ENCODE data around the gene RIOK2. TPM values are rescaled to one million over a fixed set of nuclear protein-coding genes. Genes with fewer than 3 reads are reported as not detected.
"Not testable (repeated sequence)": the region's sequence is repeated elsewhere in the genome, so short reads cannot be mapped to it uniquely, and the experiment has no call there.

The RIOK2 gene
- total RNA-seq, 2 donors from 2014 or later, result 27.3 to 37.7 TPM

DNA sequence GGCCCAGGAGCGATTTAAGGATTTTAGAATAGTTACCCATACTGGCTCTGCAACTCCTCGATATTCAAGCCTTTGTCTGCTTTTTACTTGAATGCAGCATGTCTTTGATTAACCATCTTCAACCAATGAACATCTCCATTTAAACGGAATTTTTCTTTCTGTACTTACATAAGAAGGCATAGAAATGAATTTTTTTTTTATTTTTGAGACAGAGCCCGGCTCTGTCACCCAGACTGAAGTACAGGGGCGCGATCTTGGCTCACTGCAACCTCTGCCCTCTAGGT, 825 bp upstream of the RIOK2 start:
- Mint-ChIP-seq H3K4me1 (peaks cover 6% of the 10 kb centered on the region), H3K9me3 (peaks cover 10% of the 10 kb centered on the region), H3K27ac (peak overlapping the region; percentile 99), H3K36me3 (ENCODE audit: low read depth) (peaks cover 25% of the 10 kb centered on the region), H3K4me3 (peak overlapping the region; percentile 92), H3K27me3 (ENCODE audit: insufficient read depth) (peaks cover 32% of the 10 kb centered on the region)
- Histone ChIP-seq H3K36me3 (ENCODE audit: control insufficient read depth, insufficient read depth, low read length) (peaks cover 14% of the 10 kb centered on the region), H3K9ac (ENCODE audit: extremely low read depth, low read length, poor library complexity, severe bottlenecking) (no peak overlapping the region), H3K27me3 (ENCODE audit: control insufficient read depth, insufficient read depth, low read length, poor library complexity, severe bottlenecking) (peaks cover 4% of the 10 kb centered on the region), H3K9me3 (ENCODE audit: control insufficient read depth, low read length) (peaks cover 10% of the 10 kb centered on the region), H3K27ac (ENCODE audit: low read depth, low read length) (no peak overlapping the region), H3K4me1 (ENCODE audit: control insufficient read depth, insufficient read depth, low read length) (no peaks in the 10 kb centered on the region), H3K4me3 (ENCODE audit: low read length) (peak overlapping the region; percentile 86)
- WGBS, 2 experiments (ENCODE audit: insufficient coverage in 1 of 2, insufficient read length in 1 of 2), result 38 to 50% methylated on average over 3 to 6 of the region's 6 CpGs
- DNase-seq, result no peak
- TF ChIP-seq, protein P1, sequence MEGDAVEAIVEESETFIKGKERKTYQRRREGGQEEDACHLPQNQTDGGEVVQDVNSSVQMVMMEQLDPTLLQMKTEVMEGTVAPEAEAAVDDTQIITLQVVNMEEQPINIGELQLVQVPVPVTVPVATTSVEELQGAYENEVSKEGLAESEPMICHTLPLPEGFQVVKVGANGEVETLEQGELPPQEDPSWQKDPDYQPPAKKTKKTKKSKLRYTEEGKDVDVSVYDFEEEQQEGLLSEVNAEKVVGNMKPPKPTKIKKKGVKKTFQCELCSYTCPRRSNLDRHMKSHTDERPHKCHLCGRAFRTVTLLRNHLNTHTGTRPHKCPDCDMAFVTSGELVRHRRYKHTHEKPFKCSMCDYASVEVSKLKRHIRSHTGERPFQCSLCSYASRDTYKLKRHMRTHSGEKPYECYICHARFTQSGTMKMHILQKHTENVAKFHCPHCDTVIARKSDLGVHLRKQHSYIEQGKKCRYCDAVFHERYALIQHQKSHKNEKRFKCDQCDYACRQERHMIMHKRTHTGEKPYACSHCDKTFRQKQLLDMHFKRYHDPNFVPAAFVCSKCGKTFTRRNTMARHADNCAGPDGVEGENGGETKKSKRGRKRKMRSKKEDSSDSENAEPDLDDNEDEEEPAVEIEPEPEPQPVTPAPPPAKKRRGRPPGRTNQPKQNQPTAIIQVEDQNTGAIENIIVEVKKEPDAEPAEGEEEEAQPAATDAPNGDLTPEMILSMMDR (conservative IDR thresholded peaks at IDR 0.05), result no peak

DNA sequence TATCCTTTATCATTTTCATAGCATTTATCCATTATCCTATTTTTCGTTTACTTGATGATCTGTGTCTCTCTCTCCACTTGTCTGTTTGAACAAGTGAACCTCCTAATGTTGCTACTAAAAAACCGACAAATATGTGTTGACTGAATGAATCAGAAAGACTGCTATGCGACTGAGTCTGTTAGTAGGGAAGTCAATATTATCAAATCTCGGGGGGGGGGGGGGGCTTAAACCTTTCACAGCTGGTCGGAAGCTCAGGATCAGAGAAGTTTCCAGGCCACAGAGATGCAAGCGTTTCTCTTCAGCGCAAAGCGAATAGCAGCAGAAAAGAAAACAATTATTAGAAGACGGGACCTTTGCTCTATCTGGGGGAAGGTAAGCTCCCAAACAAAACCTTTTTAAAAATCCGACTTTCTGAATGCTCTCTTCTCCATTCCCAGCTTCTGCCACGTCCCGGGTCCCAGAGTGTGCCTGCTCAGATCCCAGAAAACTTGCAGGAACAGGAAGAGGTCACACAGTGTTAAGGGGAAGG, 412 bp downstream of the RIOK2 start:
- H3K9ac ChIP-seq (ENCODE audit: extremely low read depth, low read length, poor library complexity, severe bottlenecking), result peak overlapping the region; percentile 76
- Mint-ChIP-seq H3K9me3 (peaks cover 8% of the 10 kb centered on the region), H3K36me3 (ENCODE audit: low read depth) (peaks cover 33% of the 10 kb centered on the region), H3K4me3 (peak overlapping the region; percentile 92), H3K27ac (peak overlapping the region; percentile 99), H3K4me1 (peaks cover 6% of the 10 kb centered on the region), H3K27me3 (ENCODE audit: insufficient read depth) (peaks cover 28% of the 10 kb centered on the region)
- DNase-seq, result no peak
- TF ChIP-seq, protein P1 (conservative IDR thresholded peaks at IDR 0.05), result no peak
- peaks cover 10% of the 10 kb centered on the region for H3K9me3 ChIP-seq (ENCODE audit: control insufficient read depth, low read length)
- WGBS, 2 experiments (ENCODE audit: insufficient coverage in 1 of 2, insufficient read length in 1 of 2), result 1 to 4% methylated on average over 5 to 12 of the region's 12 CpGs
- peaks cover 26% of the 10 kb centered on the region for H3K36me3 ChIP-seq (ENCODE audit: control insufficient read depth, insufficient read depth, low read length)
- peak overlapping the region; percentile 98 for H3K27ac ChIP-seq (ENCODE audit: low read depth, low read length)
- no peaks in the 10 kb centered on the region for H3K4me1 ChIP-seq (ENCODE audit: control insufficient read depth, insufficient read depth, low read length)
- peak overlapping the region; percentile 86 for H3K4me3 ChIP-seq (ENCODE audit: low read length)
- H3K27me3 ChIP-seq (ENCODE audit: control insufficient read depth, insufficient read depth, low read length, poor library complexity, severe bottlenecking), result peaks cover 4% of the 10 kb centered on the region

DNA sequence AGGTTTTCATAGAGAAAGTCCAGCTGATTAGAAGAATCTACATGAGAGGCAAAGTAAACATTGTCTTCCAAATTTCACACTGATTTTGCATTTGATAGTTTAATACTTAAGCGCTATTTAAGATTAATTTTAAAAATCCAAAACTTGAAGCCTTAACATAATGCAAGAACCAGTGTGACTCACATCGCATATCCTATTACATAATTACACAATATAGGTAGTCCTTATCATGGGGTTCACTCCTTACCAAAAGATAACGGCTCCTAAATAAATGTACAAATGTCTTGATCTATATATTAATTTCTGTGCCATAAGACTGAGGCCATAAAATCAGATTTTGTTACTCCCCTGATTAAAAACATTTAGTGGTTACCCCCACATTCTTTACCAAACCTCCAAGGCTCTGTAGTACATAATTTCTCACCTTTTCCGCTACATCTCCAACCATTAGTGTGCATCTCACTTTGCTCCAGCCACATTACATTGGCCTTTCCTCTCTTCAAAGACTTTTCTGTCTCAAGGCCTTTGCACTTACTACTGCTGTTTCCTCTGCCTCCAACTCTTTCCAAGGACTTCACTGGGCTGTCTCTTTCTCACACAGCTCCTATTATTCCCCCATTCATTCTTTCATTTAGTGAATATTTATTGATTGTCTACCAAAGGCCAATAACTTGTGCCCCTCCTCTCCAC, 1.0 kb downstream of the RIOK2 start:
- Mint-ChIP-seq H3K4me1 (peaks cover 6% of the 10 kb centered on the region), H3K4me3 (peak overlapping the region; percentile 92), H3K36me3 (ENCODE audit: low read depth) (peaks cover 38% of the 10 kb centered on the region), H3K9me3 (peaks cover 8% of the 10 kb centered on the region), H3K27me3 (ENCODE audit: insufficient read depth) (peaks cover 22% of the 10 kb centered on the region), H3K27ac (peak overlapping the region; percentile 99)
- no peak overlapping the region for H3K9ac ChIP-seq (ENCODE audit: extremely low read depth, low read length, poor library complexity, severe bottlenecking)
- peaks cover 2% of the 10 kb centered on the region for H3K27me3 ChIP-seq (ENCODE audit: control insufficient read depth, insufficient read depth, low read length, poor library complexity, severe bottlenecking)
- peaks cover 10% of the 10 kb centered on the region for H3K9me3 ChIP-seq (ENCODE audit: control insufficient read depth, low read length)
- DNase-seq, result no peak
- H3K36me3 ChIP-seq (ENCODE audit: control insufficient read depth, insufficient read depth, low read length), result peaks cover 33% of the 10 kb centered on the region
- 89 to 94% methylated on average over 1 to 4 of the region's 4 CpGs for WGBS, 2 experiments (ENCODE audit: insufficient coverage in 1 of 2, insufficient read length in 1 of 2)
- H3K4me1 ChIP-seq (ENCODE audit: control insufficient read depth, insufficient read depth, low read length), result no peaks in the 10 kb centered on the region
- TF ChIP-seq, protein P1 (conservative IDR thresholded peaks at IDR 0.05), result no peak
- H3K4me3 ChIP-seq (ENCODE audit: low read length), result peak overlapping the region; percentile 86
- no peak overlapping the region for H3K27ac ChIP-seq (ENCODE audit: low read depth, low read length)

DNA sequence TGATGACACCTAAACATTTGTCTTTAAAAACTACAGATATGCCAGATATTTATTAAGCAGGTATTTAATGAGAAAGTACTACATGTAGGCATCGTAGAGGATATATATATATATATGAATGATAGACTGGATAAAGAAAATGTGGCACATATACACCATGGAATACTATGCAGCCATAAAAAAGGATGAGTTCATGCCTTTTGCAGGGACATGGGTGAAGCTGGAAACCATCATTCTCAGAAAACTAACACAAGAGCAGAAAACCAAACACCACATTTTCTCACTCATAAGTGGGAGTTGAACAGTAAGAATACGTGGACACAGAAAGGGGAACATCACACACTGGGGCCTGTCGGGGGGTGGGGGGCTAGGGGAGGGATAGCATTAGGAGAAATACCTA, 3.6 kb downstream of the RIOK2 start:
- not testable (repeated sequence) for H3K27ac ChIP-seq (ENCODE audit: low read depth, low read length); DNase-seq; H3K4me1 ChIP-seq (ENCODE audit: control insufficient read depth, insufficient read depth, low read length); H3K4me3 ChIP-seq (ENCODE audit: low read length); H3K9me3 ChIP-seq (ENCODE audit: control insufficient read depth, low read length); H3K9ac ChIP-seq (ENCODE audit: extremely low read depth, low read length, poor library complexity, severe bottlenecking); H3K27me3 Mint-ChIP-seq (ENCODE audit: insufficient read depth); H3K4me3 Mint-ChIP-seq; H3K9me3 Mint-ChIP-seq; H3K27me3 ChIP-seq (ENCODE audit: control insufficient read depth, insufficient read depth, low read length, poor library complexity, severe bottlenecking); H3K4me1 Mint-ChIP-seq; H3K27ac Mint-ChIP-seq
- peaks cover 56% of the 10 kb centered on the region for H3K36me3 ChIP-seq (ENCODE audit: control insufficient read depth, insufficient read depth, low read length)
- peaks cover 52% of the 10 kb centered on the region for H3K36me3 Mint-ChIP-seq (ENCODE audit: low read depth)
- 50% methylated on average over 2 of the region's 3 CpGs; no CpG with 5 or more reads in 1 of the 2 experiments for WGBS, 2 experiments (ENCODE audit: insufficient coverage in 1 of 2, insufficient read length in 1 of 2)
